ENCODE results near the gene AQP4.

The AQP4 gene

GRCh38 chr18:26853401-26853800 is 12.1 kb downstream of the AQP4 start (continued):
- TF ChIP-seq SP2 (tag by site-specific recombination; IDR thresholded peaks at IDR 0.05) (no peak), ZNF112 (tag by site-specific recombination; IDR thresholded peaks at IDR 0.05) (no peak), KLF1 (tag by site-specific recombination; IDR thresholded peaks at IDR 0.05) (no peak), ZNF311 (tag by site-specific recombination; IDR thresholded peaks at IDR 0.05; ENCODE audit: borderline replicate concordance) (no peak), ZNF544 (tag by site-specific recombination; IDR thresholded peaks at IDR 0.05) (no peak), ZNF664 (tag by site-specific recombination; IDR thresholded peaks at IDR 0.05) (no peak), ZNF10 (tag by site-specific recombination; IDR thresholded peaks at IDR 0.05) (no peak), ZBTB44 (tag by site-specific recombination; IDR thresholded peaks at IDR 0.05) (no peak)

- Histone ChIP-seq H3K9me3 (ENCODE audit: control insufficient read depth, insufficient read depth, low read depth, low read length) (no peaks in the 10 kb centered on the region), H3K36me3 (ENCODE audit: control insufficient read depth in 2 of 2, insufficient read depth in 1 of 2, low read length in 2 of 2) (no peaks in the 10 kb centered on the region), H3K27ac (ENCODE audit: extremely low read depth, low read depth, low read length) (no peak overlapping the region), H3K4me1 (ENCODE audit: control insufficient read depth, insufficient read depth, low read length) (no peaks in the 10 kb centered on the region), H3K4me3 (ENCODE audit: low read depth, low read length) (no peak overlapping the region)
- ChIA-PET POLR2A (no interaction called here), CTCF (no interaction called here)
- no peak for TF ChIP-seq ZBTB44 (tag by site-specific recombination; IDR thresholded peaks at IDR 0.05)
- TF ChIP-seq ZNF274 (IDR thresholded peaks at IDR 0.05; ENCODE audit: low read length), result no peak
- TF ChIP-seq ZNF274 (tag by site-specific recombination; IDR thresholded peaks at IDR 0.05; ENCODE audit: borderline replicate concordance), result no peak
- TF ChIP-seq INSM2 (tag by site-specific recombination; IDR thresholded peaks at IDR 0.05), result no peak
- TF ChIP-seq TSHZ1 (tag by site-specific recombination; IDR thresholded peaks at IDR 0.05; ENCODE audit: borderline replicate concordance), result no peak
- TF ChIP-seq ZNF18 (tag by site-specific recombination; IDR thresholded peaks at IDR 0.05), result no peak
- no peak for TF ChIP-seq ZNF155 (tag by site-specific recombination; IDR thresholded peaks at IDR 0.05)
- TF ChIP-seq ZNF398 (tag by site-specific recombination; IDR thresholded peaks at IDR 0.05), result no peak
- TF ChIP-seq ZBTB21 (tag by site-specific recombination; IDR thresholded peaks at IDR 0.05), result no peak
- TF ChIP-seq ZNF549 (tag by site-specific recombination; IDR thresholded peaks at IDR 0.05), result no peak
- no peak for TF ChIP-seq GLIS2 (tag by site-specific recombination; IDR thresholded peaks at IDR 0.05)
- no peak for TF ChIP-seq ZFP3 (tag by site-specific recombination; IDR thresholded peaks at IDR 0.05; ENCODE audit: low read depth)
- no peak for TF ChIP-seq ZNF623 (tag by site-specific recombination; IDR thresholded peaks at IDR 0.05)
- no peak for TF ChIP-seq ZBTB17 (tag by site-specific recombination; IDR thresholded peaks at IDR 0.05)
- no peak for TF ChIP-seq ZNF335 (tag by site-specific recombination; conservative IDR thresholded peaks at IDR 0.05)
- TF ChIP-seq ZNF169 (tag by site-specific recombination; IDR thresholded peaks at IDR 0.05), result no peak
- no peak for TF ChIP-seq ZNF514 (tag by site-specific recombination; IDR thresholded peaks at IDR 0.05)
- TF ChIP-seq GLI2 (tag by site-specific recombination; IDR thresholded peaks at IDR 0.05; ENCODE audit: borderline replicate concordance, low read depth), result no peak
- no peak for TF ChIP-seq ZNF433 (tag by site-specific recombination; IDR thresholded peaks at IDR 0.05; ENCODE audit: low read depth)
Observed at GRCh38 chr18:26843760-26844159, 21.7 kb downstream of the AQP4 start.
